Nasal cavity respiratory epithelium epithelial cell of viscerocranial mucosa (primary cell): ENCODE data around the gene DPF3. TPM values are rescaled to one million over a fixed set of nuclear protein-coding genes. Genes with fewer than 3 reads are reported as not detected.

Experiments used
- total RNA-seq: library from RNA; depleted of rRNA; stranded (reverse); fragments of >200 nt; gene quantifications from 2 replicates; pipeline ENCODE4 v1.2.3, GENCODE V29; 2014

The DPF3 gene
- total RNA-seq: 0.07 and 1.0 TPM in 2 replicates

DNA sequence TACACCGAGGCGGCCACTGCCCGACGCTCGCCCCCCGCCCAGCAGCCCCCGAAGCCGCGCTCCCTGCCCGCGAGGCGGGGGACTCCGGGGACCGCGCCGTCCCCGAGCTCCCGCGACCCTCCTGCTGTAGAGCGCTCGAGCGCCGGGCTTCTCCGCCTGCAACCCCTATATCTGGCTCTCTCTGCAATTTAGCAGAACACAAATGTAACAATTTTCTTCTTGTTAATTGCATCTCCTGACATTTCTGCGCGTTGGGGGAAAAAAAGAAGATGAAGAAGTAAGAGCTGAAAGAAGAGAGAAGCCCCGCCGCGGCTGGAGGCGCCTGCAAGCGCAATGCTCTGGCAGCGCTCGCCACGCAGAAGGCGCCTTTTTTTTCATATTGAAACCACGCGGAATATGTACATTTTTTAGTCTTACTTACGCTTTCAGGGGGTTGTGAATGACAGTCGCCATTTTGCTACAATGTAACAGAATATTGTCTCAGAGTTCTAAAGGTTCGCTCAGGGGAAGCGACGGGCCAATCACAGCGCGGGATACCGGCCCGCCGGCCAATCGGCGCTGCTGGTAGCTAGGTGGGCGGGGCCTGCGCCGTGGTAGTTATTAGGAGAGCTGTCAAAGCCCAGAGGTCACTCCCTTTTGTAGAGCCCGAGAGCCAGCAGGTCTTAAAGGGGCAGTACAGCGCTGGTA, at the start of gene DPF3:
Gene DPF3 (minus strand): TSS at position 466 of the 687 bp plus-strand sequence. CDS start 13 bp downstream, at position 453.

DNA sequence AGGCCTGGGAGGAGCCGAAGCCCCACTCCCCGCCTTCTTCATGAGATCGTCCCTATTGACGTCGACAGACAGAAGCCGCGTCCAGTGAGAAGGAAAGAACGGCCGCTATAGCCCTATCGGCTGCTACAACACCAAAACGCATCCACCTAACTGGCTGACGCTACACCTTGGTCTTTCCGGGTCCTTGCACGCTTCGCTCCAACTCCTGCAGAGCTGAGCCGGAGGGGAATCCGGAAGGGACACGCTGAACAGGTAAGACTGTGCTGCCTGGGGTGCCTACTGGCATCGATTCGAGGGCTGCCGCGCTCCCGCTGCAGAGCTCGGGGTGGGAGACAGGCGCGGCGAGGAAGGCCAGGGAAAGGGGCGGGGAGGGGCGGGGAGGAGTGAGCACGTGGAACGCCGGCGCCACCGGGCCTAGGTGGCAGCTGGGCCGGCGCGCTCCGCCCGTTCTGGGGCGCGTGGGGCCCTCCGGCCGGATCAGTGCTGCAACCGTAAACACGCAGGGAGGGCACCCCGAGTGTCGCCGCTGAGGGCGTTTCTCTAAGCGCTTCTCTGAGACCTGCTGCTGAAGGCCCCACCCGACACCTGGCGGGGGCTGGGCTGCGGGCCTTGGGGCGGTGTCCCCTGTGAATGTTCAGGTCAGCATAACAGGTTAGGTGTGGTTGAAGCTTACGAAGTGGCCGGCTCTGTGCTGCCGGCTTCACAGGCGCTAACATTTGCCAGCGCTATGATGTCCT, 32.6 kb upstream of the DPF3 start, which contains the start of gene DCAF4:
Gene DCAF4 (plus strand): TSS at position 173 of the 737 bp plus-strand sequence. CDS start 11,515 bp downstream, outside the sequence.

Other genes with a start within 250 kb of the DPF3 start
- 8.2 and 19.2 TPM in 2 replicates for gene DCAF4, start 32.4 kb upstream of the DPF3 start, total RNA-seq
- gene ZFYVE1, start 133.0 kb upstream of the DPF3 start, total RNA-seq: 11.3 and 19.3 TPM in 2 replicates
- 18.1 and 40.3 TPM in 2 replicates for gene RBM25, start 164.4 kb upstream of the DPF3 start, total RNA-seq
- gene PSEN1, start 242.4 kb upstream of the DPF3 start, total RNA-seq: 81.3 and 104 TPM in 2 replicates